Activated CD4-positive, alpha-beta T cell treated with anti-CD3 and anti-CD28 coated beads for 48 hours (primary cell): ENCODE results near the gene GRAMD1A.
"Not testable (repeated sequence)": the region's sequence is repeated elsewhere in the genome, so short reads cannot be mapped to it uniquely, and the experiment has no call there.

ENCODE experiments used
- DNase-seq: peaks from one replicate; pipeline ENCODE4 v3.0.0-alpha.2; 2020

GRAMD1A gene

DNA sequence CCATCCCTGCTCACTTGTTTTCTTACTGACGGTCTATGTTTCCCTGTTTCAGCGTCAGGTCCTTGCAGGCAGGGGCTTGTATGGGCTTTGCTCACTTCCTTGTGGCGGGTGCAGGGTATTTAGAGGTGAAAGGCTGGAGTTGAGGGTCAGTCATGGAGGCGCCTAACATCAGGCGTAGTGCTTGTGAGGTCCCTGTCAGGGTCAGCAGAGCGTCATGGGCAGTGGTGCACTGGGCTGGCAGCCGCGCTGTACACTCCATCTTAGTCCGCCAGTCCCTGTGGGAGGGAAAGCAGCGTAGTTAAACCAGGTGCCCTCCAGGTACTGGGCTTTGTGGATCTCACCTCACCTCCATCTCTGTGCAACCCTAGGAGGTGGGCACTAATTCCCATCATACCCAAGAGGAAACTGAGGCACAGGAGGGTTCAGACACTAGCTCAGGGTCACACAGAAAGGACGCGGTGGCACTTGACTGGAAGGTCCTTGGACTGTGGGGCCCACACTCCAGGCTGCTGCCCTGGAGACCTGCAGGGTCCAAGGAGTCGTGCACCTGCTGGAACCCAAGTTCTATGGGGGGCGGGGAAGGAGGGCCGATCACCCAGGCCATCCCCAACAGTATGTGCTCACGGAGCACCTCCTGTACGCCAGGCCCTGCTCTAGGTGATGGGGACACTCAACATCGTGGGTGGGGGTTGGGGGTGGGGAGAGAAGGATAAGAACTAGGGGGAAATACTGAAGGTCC lies 4.6 kb downstream of the GRAMD1A start:
- no peak for DNase-seq

DNA sequence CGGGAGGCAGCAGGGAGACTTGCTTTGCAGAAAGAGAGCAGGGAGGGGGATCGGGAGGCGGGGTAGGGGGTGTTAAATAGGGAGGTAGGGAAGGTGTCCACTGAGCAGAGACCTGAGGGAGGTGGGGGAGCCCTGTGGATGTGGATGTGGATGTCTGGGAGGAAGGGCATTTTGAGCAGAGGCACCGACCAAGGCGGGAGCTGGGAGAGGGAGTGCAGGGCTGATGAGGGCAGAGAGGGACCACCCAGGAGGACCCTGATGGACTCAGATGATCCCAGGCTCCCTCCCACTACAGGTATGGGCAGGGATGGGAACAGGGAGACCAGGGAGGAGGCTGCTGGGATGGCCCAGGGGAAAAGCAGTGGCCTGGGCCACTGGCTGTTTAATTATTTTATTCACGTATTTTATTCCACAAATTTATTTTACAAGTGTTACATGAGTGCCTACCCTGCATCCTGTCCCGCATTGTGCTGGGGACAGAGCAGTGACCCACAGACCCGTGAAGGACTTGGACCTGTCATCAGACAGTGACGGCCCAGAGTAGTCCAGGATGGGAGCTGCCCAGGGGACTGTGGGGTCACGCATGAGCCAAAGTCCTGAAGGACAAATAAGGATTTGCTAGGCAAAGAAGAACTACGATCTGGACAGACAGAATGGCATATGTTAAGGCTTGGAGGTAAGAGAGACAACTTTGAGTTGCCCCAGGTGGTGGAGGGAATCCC lies 5.3 kb downstream of the GRAMD1A start:
- DNase-seq = no peak

- not testable (repeated sequence) for DNase-seq
These were observed 5.9 kb downstream of the GRAMD1A start for GRCh38 chr19:35006007-35006341.

GRCh38 chr19:35006342-35006998 lies 6.3 kb downstream of the GRAMD1A start:
- DNase-seq = no peak

DNA sequence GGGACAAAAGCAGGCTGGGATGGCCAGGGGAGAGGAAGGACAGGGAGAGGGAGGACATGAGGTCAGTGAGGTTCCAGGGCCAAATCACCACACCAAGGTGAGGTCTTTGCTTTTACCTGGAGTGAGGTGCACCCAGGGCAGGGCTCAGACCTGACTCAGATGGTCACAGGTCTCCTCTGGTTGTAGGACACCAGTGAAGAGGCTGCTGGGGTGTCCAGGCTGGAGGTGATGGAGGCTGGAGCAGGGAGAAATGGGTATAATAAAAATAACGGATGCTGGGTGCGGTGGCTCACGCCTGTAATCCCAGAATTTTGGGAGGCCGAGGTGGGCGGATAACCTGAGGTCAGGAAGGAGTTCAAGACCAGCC lies 6.9 kb downstream of the GRAMD1A start:
- no peak for DNase-seq

- not testable (repeated sequence) for DNase-seq
These were observed 7.3 kb downstream of the GRAMD1A start for GRCh38 chr19:35007427-35007826.

- no peak for DNase-seq
These were observed 8.8 kb downstream of the GRAMD1A start for GRCh38 chr19:35008891-35009341.

GRCh38 chr19:35009424-35010415 lies 9.6 kb downstream of the GRAMD1A start:
- DNase-seq = no peak

GRCh38 chr19:35011091-35011689 lies 11.1 kb downstream of the GRAMD1A start:
- no peak for DNase-seq

- DNase-seq = no peak
These were observed 11.9 kb downstream of the GRAMD1A start for GRCh38 chr19:35011737-35012682.

GRCh38 chr19:35013041-35013819 lies 13.1 kb downstream of the GRAMD1A start:
- DNase-seq = peak; percentile 88

DNA sequence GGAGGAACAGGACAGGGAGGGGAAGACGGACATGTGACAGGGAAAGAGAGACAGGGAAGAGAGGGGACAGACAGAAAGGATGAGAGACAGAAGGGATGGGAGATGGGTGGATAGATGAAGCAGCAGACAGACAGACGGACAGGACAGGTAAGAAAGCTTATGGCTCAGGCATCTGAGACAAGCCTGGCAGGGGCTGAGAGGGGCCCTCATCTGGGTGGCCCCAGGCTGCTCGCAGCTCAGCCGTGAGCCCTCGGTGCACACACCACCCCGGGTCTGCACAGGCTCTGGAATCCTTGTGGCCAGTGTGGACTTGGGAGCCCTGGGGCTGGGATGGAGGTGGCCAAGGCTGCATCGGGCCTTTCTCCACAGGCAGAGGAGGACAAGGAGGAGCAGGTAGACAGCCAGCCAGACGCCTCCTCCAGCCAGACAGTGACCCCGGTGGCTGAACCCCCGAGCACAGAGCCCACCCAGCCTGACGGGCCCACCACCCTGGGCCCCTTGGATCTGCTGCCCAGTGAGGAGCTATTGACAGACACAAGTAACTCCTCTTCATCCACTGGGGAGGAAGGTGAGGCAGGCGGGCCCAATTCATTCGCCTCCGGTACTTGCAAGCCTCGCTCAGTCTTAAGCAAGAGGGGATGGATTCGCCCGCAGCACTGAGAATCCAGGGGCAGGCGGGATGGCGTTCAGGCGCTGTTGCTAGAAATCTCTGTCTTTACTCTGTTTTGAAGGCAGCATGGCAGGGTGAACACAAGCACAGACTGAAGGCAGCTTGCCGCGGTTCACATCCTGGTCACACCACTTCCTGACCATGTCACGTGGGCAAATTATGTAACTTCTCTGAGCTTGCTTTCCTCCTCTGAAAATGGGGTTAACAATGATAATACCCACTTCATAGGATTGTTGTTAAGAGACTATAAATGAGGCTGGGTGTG lies 14.0 kb downstream of the GRAMD1A start:
- DNase-seq = peak; percentile 37

GRCh38 chr19:35014774-35015173 lies 14.7 kb downstream of the GRAMD1A start:
- DNase-seq = not testable (repeated sequence)

GRCh38 chr19:35015270-35015953 lies 15.3 kb downstream of the GRAMD1A start:
- DNase-seq = no peak

GRCh38 chr19:35015954-35016351 lies 15.8 kb downstream of the GRAMD1A start:
- DNase-seq = no peak

- no peak for DNase-seq
These were observed 17.4 kb downstream of the GRAMD1A start for GRCh38 chr19:35017507-35017906.

DNA sequence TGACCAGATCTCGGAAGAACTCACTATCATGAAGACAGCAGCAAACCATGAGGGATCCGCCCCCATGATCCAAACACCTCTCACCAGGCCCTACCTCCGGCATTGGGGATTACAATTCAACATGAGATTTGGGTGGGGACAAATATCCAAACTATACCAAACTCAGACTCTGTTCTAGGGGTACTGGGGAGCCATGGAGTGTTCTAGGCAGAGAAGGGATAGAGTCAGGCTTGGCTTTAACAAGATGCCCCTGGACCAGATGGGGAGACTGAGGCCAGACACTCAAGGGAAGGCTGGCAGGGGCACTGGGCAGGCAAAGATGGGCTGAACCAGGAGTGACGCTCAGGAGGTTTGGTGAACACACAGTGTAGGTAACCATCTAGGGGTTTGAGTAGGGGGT lies 18.3 kb downstream of the GRAMD1A start:
- no peak for DNase-seq

DNA sequence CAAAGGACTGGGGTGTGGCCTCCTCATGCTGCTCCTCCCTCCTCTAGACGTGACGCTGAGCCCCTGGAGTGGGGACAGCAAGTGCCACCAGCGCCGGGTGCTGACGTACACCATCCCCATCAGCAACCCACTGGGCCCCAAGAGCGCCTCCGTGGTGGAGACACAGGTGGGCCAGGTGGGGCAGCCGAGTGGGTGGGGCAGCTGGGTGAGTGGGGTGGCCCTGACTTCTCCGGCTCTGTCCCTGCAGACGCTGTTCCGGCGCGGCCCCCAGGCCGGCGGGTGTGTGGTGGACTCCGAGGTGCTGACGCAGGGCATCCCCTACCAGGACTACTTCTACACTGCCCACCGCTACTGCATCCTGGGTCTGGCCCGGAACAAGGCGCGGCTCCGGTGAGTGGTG lies 19.0 kb downstream of the GRAMD1A start:
- DNase-seq = no peak

- DNase-seq = no peak
These were observed 20.9 kb downstream of the GRAMD1A start for GRCh38 chr19:35021016-35021415.
